Cerebellar cortex (tissue), 1 donor: Measurements from ENCODE around the gene ZSCAN16.

ENCODE experiments used
- DNase-seq: peaks from one replicate; pipeline ENCODE4 v3.0.0-alpha.2; 2015; ENCODE audit warnings: low spot score

The ZSCAN16 gene

DNA sequence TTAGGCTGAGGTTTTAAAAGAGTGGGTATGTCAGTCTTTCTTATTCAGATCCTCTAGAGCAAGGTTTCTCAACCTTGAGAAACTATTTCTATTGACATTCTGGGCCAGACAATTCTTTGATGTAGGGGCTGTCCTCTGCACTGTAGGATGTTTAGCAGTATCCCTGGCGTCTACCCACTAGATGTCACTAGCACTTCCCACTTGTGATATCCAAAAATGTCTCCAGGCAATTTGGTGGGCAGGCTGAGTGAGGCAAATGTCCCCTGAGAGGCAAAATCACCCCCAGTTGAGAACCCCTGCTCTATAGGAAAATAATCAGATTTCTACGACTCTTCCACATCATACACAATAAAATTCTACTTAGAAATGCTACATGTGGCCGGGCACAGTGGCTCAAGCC is 9.6 kb downstream of the ZSCAN16 start:
- DNase-seq = peak; percentile 45

DNA sequence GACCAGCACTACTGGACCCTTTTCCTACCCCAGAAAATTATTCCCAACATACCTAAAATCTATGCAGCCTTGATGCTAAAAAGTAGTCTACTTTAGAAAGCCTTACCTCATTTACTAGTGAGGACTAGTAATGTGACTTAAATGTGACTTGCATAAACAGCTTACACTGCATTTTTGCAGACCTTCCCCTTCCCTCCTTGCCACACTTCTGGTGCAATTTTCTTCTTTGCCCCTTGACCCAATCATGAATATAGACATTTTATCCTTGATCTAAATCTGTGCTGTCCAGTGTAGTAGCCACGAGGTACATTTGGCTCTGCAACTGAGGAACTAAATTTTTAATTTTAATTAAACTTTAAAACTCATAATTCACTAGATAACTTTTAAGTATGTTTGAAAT is 10.3 kb downstream of the ZSCAN16 start:
- DNase-seq = no peak

DNA sequence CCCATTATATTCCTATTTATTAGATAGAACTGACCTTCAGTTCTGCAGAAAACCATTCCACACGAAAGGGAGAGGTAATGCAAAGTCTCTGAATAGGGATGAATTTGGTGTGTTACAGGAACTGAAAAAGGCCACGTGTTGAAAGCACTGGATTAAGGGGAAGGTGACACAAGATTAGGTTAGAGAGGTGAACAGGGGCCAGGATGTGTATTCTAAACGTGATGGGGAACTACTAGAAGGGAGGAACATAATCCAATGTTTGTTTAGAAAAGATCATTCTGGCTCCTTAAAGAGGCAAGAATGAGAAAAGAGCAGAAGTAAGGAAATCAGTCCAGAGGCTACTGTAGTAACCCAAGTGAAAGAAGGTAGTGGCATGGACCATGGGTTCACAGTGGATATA is 11.0 kb downstream of the ZSCAN16 start:
- DNase-seq = peak; percentile 13

DNA sequence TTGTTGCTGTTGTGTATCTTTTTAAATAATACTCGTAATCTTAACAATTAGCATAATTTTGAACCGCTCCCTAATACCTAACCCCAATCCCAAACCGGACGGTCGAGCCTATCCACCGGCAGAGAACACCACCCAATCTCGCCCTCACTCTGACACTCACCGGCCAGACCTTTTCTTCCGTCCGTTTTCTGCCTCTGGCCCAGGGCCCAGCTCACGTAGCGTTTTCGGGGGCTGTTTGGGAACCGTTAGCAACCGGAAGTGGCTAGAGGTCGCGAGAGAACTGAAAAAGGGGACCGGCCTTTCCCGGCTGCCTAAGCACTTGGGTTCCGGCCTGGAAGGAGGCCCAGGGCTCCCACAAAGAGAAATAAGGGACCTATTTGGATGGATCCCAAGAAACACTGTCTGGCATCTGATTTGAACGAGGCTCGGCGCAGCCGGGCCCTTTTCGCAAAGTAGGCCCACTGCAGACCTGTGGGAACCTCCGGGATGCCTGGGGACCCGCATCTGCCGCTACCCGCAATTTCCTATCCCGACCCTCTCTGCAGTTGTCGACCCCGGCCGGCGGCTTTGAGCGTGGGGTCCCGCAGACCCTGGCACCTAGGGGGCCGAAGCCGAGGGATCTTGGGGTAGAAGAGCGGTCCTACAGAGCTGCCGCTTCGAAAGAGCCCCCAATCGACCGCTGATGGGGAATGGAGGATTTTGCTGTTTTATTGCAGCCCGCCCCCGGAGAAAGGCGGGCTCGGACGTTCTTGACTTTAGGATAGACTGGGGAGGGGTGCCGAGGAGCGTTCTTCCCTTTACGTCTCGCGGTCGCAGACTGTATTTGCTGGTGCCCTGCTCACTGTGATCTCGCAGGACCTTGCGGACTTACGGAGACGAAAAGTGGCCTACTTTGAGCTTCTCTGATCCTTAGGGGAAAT is 12.4 kb downstream of the ZSCAN16 start:
- DNase-seq = peak; percentile 96

DNA sequence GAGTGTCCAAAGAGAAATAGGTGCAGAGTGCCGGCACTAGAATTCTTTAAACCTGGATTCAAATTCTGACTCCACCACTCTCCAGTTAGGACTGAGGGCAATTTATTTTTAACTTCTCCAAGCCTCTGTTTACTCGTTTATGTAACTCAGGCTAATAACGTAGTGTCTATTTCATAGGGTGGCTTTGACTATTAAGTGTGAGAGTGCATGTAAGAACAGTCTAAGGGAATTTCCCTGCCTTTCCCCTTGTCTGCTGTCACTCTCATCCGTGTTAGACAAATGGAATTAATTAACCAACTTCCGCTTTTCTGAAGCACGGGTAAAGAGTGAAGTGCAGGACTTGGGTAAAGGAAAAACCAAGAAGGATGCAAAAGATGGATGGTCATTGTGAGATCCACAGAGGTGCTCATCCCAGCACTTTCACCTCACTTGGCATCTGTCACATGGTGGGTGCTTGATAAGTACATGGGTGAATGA is 13.1 kb downstream of the ZSCAN16 start:
- no peak for DNase-seq

DNA sequence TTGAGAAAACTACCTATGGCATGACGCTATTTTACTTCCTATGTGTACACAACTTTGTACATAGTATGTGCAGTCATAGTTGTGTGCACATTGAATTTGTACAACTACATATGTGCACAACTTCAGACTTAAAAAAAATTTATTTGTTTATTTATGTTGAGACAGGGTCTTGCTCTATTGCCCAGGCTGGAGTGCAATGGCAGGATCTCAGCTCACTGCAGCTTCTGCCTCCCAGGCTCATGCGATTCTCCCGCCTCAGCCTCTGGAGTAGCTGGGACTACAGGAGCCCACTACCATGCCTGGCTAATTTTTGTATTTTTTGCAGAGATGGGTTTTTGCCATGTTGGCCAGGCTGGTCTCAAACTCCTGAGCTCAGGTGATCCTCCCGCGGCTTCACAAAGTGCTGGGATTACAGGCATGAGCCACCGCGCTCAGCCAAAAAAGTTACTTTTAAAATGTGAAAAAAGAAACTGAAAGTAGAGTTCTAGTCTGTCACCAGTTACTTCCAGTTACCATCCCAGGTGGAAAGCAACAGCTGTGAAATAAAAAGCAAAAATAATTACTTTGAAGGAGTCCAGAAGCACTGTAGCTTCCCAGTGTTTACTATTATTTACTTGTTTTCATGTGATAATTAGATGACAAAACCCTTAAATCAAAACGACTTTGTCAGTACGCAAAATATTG is 15.6 kb downstream of the ZSCAN16 start:
- no peak for DNase-seq

DNA sequence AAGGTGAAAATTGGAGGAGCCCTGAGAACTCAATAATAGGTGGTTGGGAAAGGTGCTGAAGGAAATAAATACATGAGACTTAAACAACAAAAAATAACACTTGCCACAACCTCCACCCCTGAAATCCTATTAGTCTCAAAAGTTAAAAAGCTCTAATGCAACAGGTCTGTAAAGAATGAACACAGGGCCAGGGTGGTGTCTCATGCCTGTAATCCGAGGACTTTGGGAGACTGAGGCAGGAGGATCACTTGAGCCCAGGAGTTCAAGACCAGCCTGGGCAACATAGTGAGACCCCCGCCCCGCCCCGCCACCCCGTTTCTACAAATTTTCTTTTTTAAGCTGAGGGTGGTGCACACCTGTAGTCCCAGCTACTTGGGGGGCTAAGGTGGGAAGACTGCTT is 16.2 kb downstream of the ZSCAN16 start:
- DNase-seq = no peak

DNA sequence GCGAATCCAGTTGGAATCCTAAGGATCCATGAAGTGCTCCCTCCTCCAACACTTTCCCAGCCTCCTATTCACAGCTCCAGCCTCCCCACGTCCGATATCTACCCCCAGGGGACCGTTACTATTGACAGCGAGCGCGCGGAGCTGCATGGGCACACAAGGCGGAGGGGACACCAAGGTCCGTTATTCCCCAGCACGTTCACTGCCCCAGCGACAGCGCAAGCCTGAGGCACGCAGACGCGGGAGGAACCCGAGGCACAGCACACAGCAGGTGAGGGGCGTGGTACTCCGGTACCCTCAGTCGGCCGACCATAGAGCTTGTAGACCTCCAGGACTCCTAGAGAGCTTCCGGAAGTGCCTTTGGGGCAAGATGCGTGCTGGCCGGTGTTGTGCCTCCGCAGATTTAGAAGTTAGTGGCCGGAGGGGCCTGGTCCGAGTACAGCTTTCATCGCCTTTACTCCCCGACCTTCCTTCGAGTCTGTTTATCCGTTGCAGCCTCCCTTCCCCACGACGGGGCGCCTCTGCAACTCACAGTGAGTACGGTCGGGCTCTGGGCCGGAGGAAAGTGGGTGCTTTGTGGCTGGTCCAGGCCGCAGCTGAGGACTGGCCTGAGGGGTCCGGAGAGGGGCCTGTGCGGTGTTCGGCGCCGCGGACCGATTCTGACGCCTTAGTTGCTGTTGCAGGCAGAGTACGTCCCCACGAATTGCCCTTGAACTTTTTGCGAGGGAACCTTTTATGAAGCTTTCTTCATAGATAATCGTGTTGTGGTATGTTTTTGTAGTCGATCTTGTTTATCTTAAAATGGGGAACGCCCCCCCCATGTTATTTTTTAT is 17.3 kb downstream of the ZSCAN16 start, which contains the start of gene ZKSCAN8:
Gene ZKSCAN8, plus strand, starts transcription at position 384 of the 830 bp plus-strand sequence. CDS start 6,525 bp downstream, outside the sequence.
- DNase-seq = peak; percentile 96

DNA sequence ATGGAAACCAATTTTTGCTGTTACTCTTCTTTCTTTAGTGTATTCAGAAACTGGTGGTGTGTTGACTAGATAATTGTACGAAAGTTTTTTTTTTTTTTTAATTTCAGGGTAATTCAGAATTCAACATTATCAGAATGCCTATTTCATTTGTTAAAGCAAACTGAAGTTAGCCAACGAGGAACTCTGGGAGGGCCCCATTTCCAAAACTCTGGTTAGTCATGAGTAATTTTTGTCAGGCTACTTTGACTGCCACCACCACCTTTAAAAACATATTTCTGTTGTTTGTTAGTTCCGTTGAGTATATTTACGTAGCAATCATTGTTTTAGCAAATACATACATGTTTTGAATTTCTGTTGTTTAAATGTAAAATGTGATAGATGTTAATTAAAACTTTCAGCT is 18.0 kb downstream of the ZSCAN16 start:
- DNase-seq = no peak

DNA sequence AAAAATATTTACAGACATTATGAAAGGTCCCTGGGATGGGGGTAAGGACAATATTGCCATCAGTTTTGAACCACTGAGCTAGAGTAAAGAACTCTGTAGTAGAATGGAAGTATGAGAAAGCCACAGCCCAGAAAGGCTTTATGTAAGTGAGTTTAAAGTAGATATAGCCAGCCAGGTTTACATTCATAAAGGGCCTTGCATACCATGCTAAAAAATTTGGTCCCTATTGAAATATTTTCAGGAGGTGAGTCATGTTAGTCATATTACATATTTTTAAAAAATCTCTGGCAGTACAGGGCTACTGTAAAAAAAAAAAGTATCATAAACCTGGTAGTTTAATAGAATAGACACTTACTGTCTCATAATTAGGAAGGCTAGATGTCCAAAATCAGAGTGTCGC is 20.8 kb downstream of the ZSCAN16 start:
- DNase-seq = no peak

DNA sequence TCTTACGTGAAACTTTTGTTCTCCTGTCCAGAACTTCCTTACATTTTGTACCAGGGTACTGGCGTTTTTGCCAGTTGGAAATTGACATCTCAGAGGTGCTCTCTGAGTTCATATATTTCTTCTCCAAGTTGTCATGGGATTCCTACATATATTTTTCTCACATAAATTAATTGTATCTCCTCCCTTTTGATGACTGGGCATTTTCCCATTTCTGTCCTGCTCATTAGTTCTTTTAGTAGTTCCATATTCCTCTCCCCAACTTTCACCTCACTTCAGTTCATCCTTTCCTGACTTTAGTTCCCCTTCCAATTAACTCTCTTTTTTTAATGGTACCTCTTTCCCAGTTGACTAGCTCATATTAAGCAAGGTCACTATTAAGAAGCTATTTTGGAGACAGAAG is 28.1 kb downstream of the ZSCAN16 start:
- no peak for DNase-seq

DNA sequence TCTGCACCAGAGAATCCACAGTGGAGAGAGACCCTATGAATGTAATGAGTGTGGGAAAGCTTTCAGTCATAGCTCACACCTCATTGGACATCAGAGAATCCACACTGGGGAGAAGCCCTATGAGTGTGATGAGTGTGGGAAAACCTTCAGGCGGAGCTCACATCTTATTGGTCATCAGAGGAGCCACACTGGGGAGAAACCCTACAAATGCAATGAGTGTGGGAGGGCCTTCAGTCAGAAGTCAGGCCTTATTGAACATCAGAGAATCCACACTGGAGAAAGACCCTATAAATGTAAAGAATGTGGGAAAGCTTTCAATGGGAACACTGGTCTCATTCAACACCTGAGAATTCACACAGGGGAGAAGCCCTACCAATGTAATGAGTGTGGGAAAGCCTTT is 29.1 kb downstream of the ZSCAN16 start:
- no peak for DNase-seq

DNA sequence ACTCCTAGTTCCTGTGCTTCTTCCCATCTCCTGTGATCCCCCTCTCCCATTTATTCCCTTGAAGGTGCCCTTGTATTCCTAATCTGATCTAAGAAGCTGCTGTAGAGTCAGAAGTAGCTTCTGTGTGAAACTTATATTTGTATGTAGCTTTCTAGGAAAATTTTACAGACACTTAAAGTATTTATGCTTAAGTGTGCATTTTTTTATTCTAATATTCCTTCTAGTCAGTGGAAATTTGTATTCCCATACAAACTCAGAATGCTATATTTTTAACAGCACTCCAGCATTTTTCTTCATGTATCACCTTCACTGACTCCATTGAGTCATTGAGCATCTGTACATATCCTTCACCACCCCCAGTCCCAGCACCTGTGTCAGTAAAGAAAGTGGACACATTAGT is 29.9 kb downstream of the ZSCAN16 start:
- DNase-seq = no peak

DNA sequence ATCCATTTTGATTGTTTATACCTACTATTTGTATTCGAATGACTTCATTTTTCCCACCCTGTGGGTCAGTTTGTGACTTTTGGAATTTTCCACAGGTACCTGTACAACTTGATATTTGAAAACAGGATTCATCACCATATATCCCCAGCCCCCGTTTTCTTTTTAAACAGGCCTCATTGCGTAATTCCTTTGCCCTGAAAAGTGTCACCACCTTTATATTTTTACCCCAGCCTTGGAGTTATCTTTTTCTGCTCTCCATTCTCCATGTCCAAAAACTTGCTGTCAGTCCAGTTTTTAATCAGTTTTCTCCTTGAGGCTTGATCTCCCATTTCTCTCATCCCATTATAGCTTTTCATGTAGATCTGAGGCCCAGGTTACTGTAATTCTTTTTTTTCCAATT is 33.9 kb downstream of the ZSCAN16 start:
- DNase-seq = no peak

DNA sequence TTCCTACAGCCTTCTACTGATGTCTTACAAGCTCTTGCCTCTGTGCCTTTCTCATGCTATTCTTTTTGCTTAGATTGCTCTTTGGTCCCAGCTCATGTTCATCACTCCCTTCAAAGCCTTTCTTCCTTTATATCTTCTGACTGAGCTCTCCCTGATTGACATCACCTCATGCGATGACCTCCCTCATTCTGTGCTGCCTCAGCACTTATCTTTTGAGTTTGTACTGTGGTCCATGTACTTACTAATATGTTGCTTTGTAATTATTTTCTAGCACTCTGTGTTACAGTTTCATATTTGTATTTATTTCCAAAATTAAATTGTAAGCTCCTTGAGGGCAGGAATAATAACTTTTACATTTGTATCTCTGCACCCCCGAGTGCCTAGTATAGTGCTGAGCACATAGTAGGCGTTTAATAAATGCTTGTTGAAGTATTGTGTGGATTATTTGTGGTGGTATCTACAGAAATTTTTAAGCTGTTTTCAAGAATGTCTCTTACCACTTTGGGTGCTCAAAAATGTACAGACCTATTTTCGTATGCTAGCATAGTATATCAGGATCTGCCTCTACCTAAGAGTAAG is 34.7 kb downstream of the ZSCAN16 start:
- no peak for DNase-seq

DNA sequence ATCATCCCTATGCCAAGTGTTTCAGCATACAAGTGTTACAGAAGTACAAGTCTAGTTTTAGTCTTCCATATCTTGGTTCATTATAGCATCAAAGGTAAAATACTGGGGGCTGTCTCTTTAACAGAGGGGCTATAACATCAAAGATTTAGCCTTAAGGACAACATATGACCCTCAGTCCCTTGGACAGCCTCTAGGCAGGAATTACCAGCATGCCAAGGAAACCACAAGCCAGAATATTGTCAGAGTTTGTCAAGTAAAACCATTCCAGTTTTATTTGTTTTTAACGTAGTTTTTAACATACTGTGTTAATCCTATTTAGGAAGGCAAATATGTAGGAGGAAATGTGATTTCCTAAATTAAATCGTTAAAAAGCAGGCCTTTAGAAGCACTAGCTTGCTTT is 35.8 kb downstream of the ZSCAN16 start:
- no peak for DNase-seq

DNA sequence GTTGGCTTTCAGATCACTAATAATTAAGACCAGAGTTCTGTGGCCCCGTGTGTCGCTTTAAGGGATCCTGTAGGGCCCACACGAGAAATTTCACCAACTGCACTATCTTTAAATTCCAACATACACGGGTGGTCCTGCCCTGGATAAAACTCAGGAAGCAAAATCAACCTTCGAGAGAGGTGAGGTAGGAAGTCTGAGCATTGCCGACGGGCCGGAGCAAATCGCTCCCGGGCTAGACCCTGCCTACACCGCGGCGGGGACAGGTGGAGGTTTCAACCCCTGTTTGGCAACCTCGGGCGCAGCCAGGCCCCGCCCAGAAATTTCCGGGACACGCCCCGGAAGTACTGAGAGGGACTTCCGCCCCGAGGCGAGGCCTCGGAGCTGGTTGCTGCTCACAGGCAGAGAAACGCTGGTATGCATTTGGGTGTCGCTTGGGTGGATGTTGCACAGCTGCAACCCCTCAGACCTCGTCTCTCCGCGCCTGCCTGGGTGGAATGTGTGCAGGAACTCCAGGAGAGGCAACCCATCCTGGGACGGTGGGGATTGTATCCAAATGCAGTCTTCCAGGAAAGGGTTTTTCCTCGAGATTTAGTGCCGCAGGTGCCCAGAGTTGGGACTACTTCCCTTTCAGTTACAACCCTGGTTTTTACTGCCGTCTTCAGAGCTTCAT is 37.1 kb downstream of the ZSCAN16 start:
- peak; percentile 73 for DNase-seq

DNA sequence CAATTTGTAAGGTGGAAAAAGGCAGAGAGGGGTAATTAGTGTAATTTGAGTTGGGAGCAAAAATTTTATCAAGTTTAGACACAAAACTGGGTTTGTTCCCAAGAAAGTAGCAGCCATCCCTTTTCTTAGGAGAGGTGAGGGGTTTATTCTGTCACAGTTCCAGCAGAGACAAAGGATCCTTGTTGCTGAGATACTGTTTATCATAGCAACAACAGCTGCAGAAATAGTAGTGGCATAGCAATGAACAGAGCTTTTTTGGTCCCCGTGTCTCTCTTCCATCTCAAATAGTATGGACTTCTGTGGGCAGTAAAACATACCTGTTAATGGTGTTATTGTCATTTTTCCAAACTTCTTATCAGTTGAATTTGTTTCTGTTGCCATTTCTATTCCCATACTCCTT is 41.2 kb downstream of the ZSCAN16 start:
- DNase-seq = no peak

DNA sequence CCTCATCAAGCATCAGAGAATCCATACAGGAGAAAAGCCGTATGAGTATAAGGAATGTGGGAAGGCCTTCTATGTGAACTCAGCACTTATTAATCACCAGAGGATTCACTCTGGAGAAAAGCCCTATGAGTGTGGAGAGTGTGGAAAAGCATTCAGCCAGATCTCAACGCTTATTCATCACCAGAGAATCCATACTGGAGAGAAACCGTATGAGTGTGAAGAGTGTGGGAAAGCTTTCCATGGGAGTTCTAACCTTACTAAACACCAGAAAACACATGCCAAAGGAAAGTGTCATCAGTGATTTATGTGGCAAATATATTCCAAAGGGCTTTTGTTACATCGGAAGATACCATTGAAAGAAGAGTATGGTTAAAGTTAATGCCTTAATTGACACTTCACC is 42.7 kb downstream of the ZSCAN16 start:
- no peak for DNase-seq

DNA sequence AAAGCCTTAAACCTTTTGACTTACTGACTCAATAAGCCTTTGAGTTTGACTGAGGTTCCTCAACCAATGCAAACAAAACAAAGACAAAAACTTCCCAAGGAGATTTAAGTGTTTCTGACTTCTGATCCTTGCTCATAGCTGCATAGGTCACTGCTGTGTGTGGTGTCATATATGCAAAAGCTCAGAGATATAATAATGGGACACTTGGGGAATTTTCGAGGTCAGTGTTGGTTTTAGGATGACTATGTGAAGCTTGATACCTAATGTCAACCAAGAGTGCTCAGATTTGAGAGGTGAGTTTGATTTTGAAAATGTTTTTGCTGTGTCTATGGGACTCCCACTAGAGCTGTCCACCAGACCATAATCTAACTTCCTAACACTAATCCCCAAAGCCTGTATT is 43.5 kb downstream of the ZSCAN16 start:
- no peak for DNase-seq

DNA sequence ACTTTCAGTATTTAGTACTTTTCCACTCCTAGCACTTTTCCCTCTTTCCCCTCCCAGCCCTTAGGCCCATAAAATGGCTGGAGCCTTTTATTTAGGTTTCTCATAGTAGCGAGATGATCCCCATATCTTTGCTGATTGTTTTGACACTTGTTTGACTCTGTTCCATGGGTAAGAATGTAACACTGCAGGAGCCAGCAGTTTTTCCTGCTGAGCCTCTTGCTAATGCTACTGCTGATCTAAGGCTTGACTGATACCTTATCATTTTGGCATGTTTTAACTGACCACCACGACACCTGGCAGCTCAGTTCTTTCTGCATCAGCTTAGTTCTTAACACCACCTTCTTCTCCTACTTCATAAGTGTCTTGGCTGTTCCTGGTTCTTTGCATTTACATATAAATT is 46.9 kb downstream of the ZSCAN16 start:
- DNase-seq = no peak
